PC-9 (cell line): ENCODE measurements around the gene PPP3R1.

Experiments used
- EZH2 ChIP-seq: fragments of 200-600 bp; sonication (generic); IDR thresholded peaks from 2 replicates; pipeline ENCODE4 v1.8.0; 2017; ENCODE audit warnings: antibody characterized with exemption, low read depth
- TF ChIP-seq, protein P1 (sequence below): fragments of 200-600 bp; sonication (generic); conservative IDR thresholded peaks from 2 replicates; pipeline ENCODE4 v1.6.1; 2017; ENCODE audit warnings: mixed run types, antibody characterized with exemption, mild to moderate bottlenecking, moderate library complexity

DNA sequence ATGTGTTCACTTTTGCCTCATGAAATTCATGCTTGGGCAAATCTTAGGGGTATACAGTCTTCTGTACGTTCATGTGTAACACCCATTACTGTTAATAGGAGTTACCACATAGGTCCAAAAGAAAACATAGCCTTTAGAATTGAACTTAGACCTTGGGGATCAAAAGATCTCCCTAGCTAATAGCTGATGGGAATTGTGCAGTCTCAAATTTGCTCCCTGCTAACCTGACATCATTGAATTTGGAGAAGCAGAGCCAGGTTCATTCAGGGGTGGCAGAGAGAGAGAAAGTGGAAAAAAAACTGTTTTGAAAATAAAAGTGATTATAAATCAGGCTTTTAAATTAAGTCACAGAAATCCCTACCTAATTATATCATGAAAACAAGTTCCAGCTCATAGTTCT lies 28.0 kb upstream of the PPP3R1 start:
- TF ChIP-seq, protein P1, sequence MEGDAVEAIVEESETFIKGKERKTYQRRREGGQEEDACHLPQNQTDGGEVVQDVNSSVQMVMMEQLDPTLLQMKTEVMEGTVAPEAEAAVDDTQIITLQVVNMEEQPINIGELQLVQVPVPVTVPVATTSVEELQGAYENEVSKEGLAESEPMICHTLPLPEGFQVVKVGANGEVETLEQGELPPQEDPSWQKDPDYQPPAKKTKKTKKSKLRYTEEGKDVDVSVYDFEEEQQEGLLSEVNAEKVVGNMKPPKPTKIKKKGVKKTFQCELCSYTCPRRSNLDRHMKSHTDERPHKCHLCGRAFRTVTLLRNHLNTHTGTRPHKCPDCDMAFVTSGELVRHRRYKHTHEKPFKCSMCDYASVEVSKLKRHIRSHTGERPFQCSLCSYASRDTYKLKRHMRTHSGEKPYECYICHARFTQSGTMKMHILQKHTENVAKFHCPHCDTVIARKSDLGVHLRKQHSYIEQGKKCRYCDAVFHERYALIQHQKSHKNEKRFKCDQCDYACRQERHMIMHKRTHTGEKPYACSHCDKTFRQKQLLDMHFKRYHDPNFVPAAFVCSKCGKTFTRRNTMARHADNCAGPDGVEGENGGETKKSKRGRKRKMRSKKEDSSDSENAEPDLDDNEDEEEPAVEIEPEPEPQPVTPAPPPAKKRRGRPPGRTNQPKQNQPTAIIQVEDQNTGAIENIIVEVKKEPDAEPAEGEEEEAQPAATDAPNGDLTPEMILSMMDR = no peak
- TF ChIP-seq EZH2 = no peak
